HFFc6 (cell line): ENCODE results near the gene RIPOR3. TPM values are rescaled to one million over a fixed set of nuclear protein-coding genes. Genes with fewer than 3 reads are reported as not detected.
A peak's percentile ranks its signal among the peaks of the same experiment; 100 is the strongest.

Source experiments
- DNase-seq: peaks from one replicate; pipeline ENCODE4 v3.0.0-alpha.2; 2018
- H3K27ac Mint-ChIP-seq: 2 replicates; pipeline ENCODE4 v1.8.0; 2020; ENCODE audit warnings: mild to moderate bottlenecking, mixed read lengths
- H3K27me3 Mint-ChIP-seq: 2 replicates; pipeline ENCODE4 v1.8.0; 2021; ENCODE audit warnings: mild to moderate bottlenecking, moderate library complexity, mixed read lengths; ENCODE audit not compliant: insufficient read depth
- H3K36me3 Mint-ChIP-seq: 2 replicates; pipeline ENCODE4 v1.8.0; 2021; ENCODE audit warnings: low read depth, mixed read lengths
- H3K4me1 Mint-ChIP-seq: 2 replicates; pipeline ENCODE4 v1.8.0; 2020; ENCODE audit warnings: low read depth, mixed read lengths
- H3K4me3 Mint-ChIP-seq: 2 replicates; pipeline ENCODE4 v1.8.0; 2020; ENCODE audit warnings: mild to moderate bottlenecking, moderate library complexity, mixed read lengths
- H3K9me3 Mint-ChIP-seq: 2 replicates; pipeline ENCODE4 v1.8.0; 2020; ENCODE audit warnings: mild to moderate bottlenecking, mixed read lengths
- total RNA-seq, 6 experiments: library from RNA; stranded (reverse); fragmentation: NEBNext Ultra II Directional; extraction: Animal tissue kit (Norgen Biotek cat#: 25700); gene quantifications; 2 replicates in 1 of 6; 3 replicates in 5 of 6; pipeline ENCODE4 v1.2.3, GENCODE V29; 2021
- TF ChIP-seq, protein P1 (sequence below): fragments of 200-600 bp; sonication (generic); IDR thresholded peaks from 2 replicates; pipeline ENCODE4 v1.5.0; 2021; ENCODE audit warnings: antibody characterized with exemption, mild to moderate bottlenecking

The RIPOR3 gene
- total RNA-seq, 6 experiments from 2014 or later = 0.07 to 0.25 (median 0.11) TPM

DNA sequence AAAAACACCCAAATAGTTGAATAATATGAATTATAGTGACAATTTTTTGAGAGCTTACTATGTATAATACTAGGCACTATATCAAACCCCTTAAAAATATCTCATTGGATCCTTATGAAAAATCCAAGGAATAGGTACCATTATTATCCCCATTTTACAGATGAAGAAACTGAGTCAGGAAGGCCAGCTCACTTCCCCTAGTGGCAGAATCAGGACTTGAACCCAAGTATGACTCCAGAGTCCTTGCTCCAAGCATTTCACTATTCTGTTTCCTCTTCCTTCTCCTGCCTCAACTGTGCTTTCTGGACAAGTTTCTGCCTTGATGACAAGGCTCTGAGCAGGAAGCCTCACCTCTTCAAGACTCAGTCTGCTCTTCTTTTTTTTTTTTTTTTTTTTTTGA is 29.2 kb upstream of the RIPOR3 start:
- Mint-ChIP-seq H3K27ac (no peak overlapping the region), H3K4me1 (peaks cover 11% of the 10 kb centered on the region), H3K36me3 (no peaks in the 10 kb centered on the region), H3K4me3 (no peak overlapping the region), H3K9me3 (no peaks in the 10 kb centered on the region), H3K27me3 (no peaks in the 10 kb centered on the region; the same call in 1 of the 2 replicates)
- TF ChIP-seq, protein P1, sequence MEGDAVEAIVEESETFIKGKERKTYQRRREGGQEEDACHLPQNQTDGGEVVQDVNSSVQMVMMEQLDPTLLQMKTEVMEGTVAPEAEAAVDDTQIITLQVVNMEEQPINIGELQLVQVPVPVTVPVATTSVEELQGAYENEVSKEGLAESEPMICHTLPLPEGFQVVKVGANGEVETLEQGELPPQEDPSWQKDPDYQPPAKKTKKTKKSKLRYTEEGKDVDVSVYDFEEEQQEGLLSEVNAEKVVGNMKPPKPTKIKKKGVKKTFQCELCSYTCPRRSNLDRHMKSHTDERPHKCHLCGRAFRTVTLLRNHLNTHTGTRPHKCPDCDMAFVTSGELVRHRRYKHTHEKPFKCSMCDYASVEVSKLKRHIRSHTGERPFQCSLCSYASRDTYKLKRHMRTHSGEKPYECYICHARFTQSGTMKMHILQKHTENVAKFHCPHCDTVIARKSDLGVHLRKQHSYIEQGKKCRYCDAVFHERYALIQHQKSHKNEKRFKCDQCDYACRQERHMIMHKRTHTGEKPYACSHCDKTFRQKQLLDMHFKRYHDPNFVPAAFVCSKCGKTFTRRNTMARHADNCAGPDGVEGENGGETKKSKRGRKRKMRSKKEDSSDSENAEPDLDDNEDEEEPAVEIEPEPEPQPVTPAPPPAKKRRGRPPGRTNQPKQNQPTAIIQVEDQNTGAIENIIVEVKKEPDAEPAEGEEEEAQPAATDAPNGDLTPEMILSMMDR = peak; percentile 32
- no peak for DNase-seq

DNA sequence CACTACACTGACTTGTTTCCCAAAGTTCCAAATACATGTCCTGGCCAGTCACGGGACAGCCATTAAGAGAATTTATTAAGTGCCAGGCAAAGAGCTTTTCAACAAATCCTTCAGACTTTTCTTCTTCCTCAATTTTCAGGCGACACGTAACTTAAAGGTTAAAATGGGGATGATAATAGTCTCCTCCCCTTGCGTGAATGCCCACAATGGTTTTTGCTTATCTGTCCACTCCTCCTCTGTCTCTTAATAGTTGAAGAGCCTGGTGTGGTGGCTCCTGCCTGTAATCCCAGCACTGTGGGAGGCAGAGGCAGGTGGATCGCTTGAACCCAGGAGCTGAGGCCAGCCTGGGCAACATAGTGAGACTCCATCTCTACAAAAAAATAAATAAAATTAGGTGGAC is 28.7 kb upstream of the RIPOR3 start:
- no peaks in the 10 kb centered on the region; the same call in 1 of the 2 replicates for H3K27me3 Mint-ChIP-seq
- no peaks in the 10 kb centered on the region for H3K36me3 Mint-ChIP-seq
- H3K4me1 Mint-ChIP-seq = peaks cover 11% of the 10 kb centered on the region
- no peak for DNase-seq
- no peak overlapping the region for H3K4me3 Mint-ChIP-seq
- TF ChIP-seq, protein P1 = no peak
- H3K27ac Mint-ChIP-seq = no peak overlapping the region
- no peaks in the 10 kb centered on the region for H3K9me3 Mint-ChIP-seq

DNA sequence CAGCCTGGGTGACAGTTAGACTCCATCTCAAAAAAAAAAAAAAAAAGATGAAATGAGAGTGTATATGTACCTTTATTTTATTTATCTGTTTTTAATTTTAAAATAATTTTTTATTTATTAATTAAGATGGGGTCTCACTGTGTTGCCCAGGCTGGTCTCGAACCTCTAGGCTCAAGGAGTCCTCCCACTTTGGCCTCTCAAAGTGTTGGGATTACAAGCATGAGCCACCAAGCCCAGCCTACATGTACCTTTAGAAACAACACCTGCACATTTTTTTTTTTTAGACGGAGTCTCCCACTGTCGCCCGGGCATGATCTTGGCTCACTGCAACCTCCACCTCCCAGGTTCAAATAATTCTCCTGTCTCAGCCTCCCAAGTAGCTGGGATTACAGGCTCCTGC is 28.0 kb upstream of the RIPOR3 start:
- no peaks in the 10 kb centered on the region for H3K36me3 Mint-ChIP-seq
- H3K9me3 Mint-ChIP-seq = no peaks in the 10 kb centered on the region
- TF ChIP-seq, protein P1 = no peak
- peaks cover 11% of the 10 kb centered on the region for H3K4me1 Mint-ChIP-seq
- H3K27me3 Mint-ChIP-seq = peaks cover 2% of the 10 kb centered on the region
- DNase-seq = no peak
- no peak overlapping the region for H3K27ac Mint-ChIP-seq
- no peak overlapping the region for H3K4me3 Mint-ChIP-seq

DNA sequence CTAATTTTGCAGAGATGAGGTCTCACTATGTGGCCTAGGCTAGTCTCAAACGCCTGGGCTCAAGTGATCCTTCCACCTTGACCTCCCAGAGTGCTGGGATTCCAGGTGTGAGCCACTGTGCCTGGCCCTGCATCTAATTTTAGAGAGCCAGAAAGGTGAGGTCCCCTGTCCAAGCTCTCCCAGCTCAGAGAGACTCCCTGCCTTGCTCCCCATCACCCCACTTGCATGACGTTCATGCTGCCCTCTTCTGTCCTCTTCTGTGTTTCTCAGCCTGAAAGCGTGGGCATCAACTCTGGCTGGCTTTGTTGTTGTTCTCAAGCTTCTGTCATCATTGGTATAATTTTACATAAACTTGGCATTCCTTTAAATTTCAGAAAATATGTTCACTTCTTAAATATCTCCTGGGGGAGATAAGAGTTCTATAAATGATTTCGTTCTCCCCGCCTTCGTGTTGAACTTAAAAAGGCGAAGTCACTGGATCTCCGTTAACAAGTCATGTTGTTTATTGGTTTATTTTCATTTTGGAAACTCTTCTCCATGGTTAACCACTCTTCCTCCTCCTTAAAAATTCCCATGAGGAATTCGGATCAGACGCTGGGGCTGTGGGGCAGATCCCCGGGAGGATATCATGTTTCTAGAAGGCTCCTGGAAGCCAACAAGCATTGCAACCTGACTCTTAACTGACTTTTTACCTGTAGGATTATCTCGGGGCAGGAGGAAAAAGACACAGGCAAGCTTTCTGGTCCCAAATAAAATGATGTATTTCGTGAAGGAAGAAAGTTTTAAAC is 26.8 kb upstream of the RIPOR3 start:
- Mint-ChIP-seq H3K36me3 (no peaks in the 10 kb centered on the region), H3K4me3 (no peak overlapping the region), H3K4me1 (peaks cover 19% of the 10 kb centered on the region), H3K9me3 (no peaks in the 10 kb centered on the region), H3K27ac (no peak overlapping the region), H3K27me3 (peaks cover 2% of the 10 kb centered on the region)
- no peak for DNase-seq
- TF ChIP-seq, protein P1 = peak; percentile 22; the same call in 1 of the 2 replicates

DNA sequence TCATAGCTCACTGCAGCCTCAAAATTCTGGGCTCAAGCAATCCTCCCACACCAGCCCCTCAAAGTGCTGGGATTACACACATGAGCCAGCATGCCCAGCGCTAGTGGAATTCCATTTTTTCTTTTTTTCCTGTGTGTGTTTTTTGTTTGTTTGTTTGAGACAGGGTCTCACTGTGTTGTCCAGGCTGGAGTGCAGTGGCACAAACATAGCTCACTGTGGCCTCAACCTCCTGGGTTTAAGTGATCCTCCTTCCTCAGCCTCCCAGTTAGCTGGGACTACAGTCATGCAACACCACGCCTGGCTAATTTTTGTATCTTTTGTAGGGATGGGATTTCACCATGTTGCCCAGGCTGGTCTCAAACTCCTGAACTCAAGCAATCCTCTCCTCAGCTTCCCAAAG is 26.0 kb upstream of the RIPOR3 start:
- Mint-ChIP-seq H3K4me1 (peaks cover 21% of the 10 kb centered on the region), H3K27me3 (peaks cover 3% of the 10 kb centered on the region), H3K36me3 (no peaks in the 10 kb centered on the region), H3K4me3 (no peak overlapping the region), H3K27ac (no peak overlapping the region), H3K9me3 (no peaks in the 10 kb centered on the region)
- no peak for DNase-seq
- TF ChIP-seq, protein P1 = no peak
